Astrocyte (in vitro differentiated cells and primary cell): ENCODE results near the gene XRN2.

Source experiments
- CTCF ChIP-seq: IDR thresholded peaks from 2 replicates; pipeline ENCODE4 v1.5.1; 2011; ENCODE audit warnings: low read depth, mild to moderate bottlenecking, inconsistent platforms, low read length, moderate library complexity; ENCODE audit not compliant: insufficient read depth
- EZH2 ChIP-seq: IDR thresholded peaks from 2 replicates; pipeline ENCODE4 v1.6.1; 2012; ENCODE audit warnings: mild to moderate bottlenecking, low read length, inconsistent platforms; ENCODE audit not compliant: insufficient read depth

DNA sequence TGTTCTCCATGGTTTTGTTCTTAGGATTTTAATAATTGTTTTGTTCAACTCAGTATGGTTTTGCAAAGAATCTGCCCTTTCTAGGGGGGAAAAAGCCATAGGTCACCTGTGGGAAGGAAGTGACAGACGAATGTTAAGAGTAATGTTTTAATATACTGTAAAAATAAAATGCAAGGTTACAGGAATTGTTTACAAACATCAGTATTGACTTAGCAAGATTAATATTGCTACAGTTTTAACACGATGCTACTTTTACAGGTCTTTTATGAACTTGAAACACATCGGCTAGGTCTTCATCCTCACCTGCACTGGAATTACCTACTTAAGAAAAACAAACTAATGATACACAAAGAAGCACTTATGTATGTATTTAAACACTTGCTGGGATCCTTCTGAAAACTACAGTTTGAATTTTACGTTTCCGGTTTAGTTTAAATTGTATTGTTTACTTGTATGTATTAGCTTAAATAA is 95.9 kb downstream of the XRN2 start:
- TF ChIP-seq CTCF = no peak
- TF ChIP-seq EZH2 = no peak
